ENCODE data around the gene HIP1.
"Not testable (repeated sequence)": the region's sequence is repeated elsewhere in the genome, so short reads cannot be mapped to it uniquely, and the experiment has no call there.

DNA sequence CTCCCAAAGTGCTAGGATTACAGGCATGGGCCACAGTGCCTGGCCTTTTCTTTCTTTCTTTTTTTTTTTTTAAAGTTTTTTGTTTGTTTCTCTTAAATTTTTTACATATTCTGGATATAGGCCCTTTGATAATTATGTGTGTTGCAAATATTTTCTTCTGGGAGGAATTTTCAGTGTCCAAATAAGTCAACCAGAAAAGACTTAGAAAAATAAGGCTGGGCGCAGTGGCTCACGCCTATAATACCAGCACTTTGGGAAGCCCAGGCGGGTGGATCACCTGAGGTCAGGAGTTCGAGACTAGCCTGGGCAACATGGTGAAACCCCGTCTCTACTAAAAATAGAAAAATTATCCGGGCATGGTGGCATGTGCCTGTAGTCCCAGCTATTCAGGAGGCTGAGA, 11.4 kb downstream of the HIP1 start:
- not testable (repeated sequence) for TF ChIP-seq CTCF (IDR thresholded peaks at IDR 0.05; ENCODE audit: insufficient read depth, low read length, poor library complexity, severe bottlenecking); EZH2phosphoT487 (conservative IDR thresholded peaks at IDR 0.05; ENCODE audit: low read length)

Data from SU-DHL-6 (cell line).